HCT116 (cell line): ENCODE data around the gene RARB. TPM values are rescaled to one million over a fixed set of nuclear protein-coding genes. Genes with fewer than 3 reads are reported as not detected.

Experiments used
- ATAC-seq: fragments of 200-7000 bp; cut with Tn5 transposase; 2 replicates; pipeline ENCODE4 v1.9.1; 2020; ENCODE audit warnings: mild to moderate bottlenecking, moderate library complexity
- BruUV-seq: library from RNA; stranded (reverse); fragments of 400-500 nt; replicated peaks from 2 replicates; lab custom pipeline; 2021; lab: Mats Ljungman, UMichigan
- CTCF ChIA-PET: fragments of 300-600 bp; sonication (Branson Sonifier 250); formaldehyde crosslinking; loops from one replicate; lab custom pipeline; 2021; ENCODE audit warnings: antibody characterized with exemption; lab: Charles Lee
- POLR2A ChIA-PET: fragments of 300-600, 350-600 bp; sonication (Branson Sonifier 250); formaldehyde crosslinking; loops from one replicate; lab custom pipeline; 2021; ENCODE audit warnings: antibody characterized with exemption; lab: Charles Lee
- RAD21 ChIA-PET, 2 experiments: fragments of 300-600 bp; sonication (Branson Sonifier 250); formaldehyde crosslinking; loops; one replicate each; lab custom pipeline; 2023; ENCODE audit warnings: low total read pairs in 2 of 2; ENCODE audit not compliant: uncharacterized antibody in 2 of 2, unreplicated experiment in 2 of 2, low non-redundant PET in 1 of 2; lab: Charles Lee
- DNase-seq: peaks from one replicate; pipeline ENCODE4 v3.0.0-alpha.2; 2010; ENCODE audit warnings: low read depth, low spot score
- H2AFZ ChIP-seq: fragments of 200-600 bp; shearing (Covaris generic), sonication (generic); 2 replicates; pipeline ENCODE4 v1.6.1; 2017; ENCODE audit warnings: low read depth, mixed run types, mixed read lengths, antibody characterized with exemption, low read length; ENCODE audit not compliant: poor library complexity, severe bottlenecking
- H3K27ac ChIP-seq: 2 replicates; pipeline ENCODE4 v1.5.1; 2012; ENCODE audit warnings: low read depth, low read length
- H3K27me3 ChIP-seq: fragments of 200-600 bp; sonication (generic); 2 replicates; pipeline ENCODE4 v1.6.1; 2016; ENCODE audit warnings: mixed run types, low read length, mixed read lengths; ENCODE audit not compliant: insufficient read depth
- H3K36me3 ChIP-seq, 2 experiments: fragments of 200-500 bp in 1 of 2; fragments of 200-600 bp in 1 of 2; sonication (Bioruptor generic) in 1 of 2; sonication (generic) in 1 of 2; 2 replicates each; pipeline versions ENCODE4 v1.5.1 to v1.6.1; 2014 to 2016; ENCODE audit warnings: low read length in 2 of 2, inconsistent platforms in 1 of 2, mixed read lengths in 1 of 2, mixed run types in 1 of 2; ENCODE audit not compliant: insufficient read depth in 2 of 2, control insufficient read depth in 1 of 2
- H3K4me1 ChIP-seq, 2 experiments: fragments of 200-600 bp in 1 of 2; sonication (generic) in 1 of 2; 2 replicates each; pipeline versions ENCODE4 v1.5.1 to v1.6.1; 2012 to 2017; ENCODE audit warnings: low read length in 2 of 2, inconsistent platforms in 1 of 2, mild to moderate bottlenecking in 1 of 2, mixed read lengths in 1 of 2, mixed run types in 1 of 2, moderate library complexity in 1 of 2; ENCODE audit not compliant: insufficient read depth in 2 of 2, control insufficient read depth in 1 of 2
- H3K4me2 ChIP-seq: fragments of 200-600 bp; sonication (generic); 2 replicates; pipeline ENCODE4 v1.6.1; 2017; ENCODE audit warnings: mixed run types, low read length, mixed read lengths
- H3K4me3 ChIP-seq, 2 experiments: fragments of 200-600 bp in 1 of 2; sonication (generic) in 1 of 2; replicated peaks in 1 of 2; 2 replicates each; pipeline ENCODE4 v1.5.1; 2011 to 2016; ENCODE audit warnings: low read length in 2 of 2, control low read depth in 1 of 2, low read depth in 1 of 2, mild to moderate bottlenecking in 1 of 2, mixed read lengths in 1 of 2, mixed run types in 1 of 2
- H3K79me2 ChIP-seq: fragments of 200-600 bp; sonication (generic); 2 replicates; pipeline ENCODE4 v1.6.1; 2017; ENCODE audit warnings: mild to moderate bottlenecking, mixed run types, low read length, moderate library complexity, mixed read lengths; ENCODE audit not compliant: insufficient read depth
- H3K9ac ChIP-seq: fragments of 200-600 bp; sonication (generic); 2 replicates; pipeline ENCODE4 v1.6.1; 2016; ENCODE audit warnings: low read length, mixed read lengths
- H3K9me2 ChIP-seq: fragments of 200-600 bp; sonication (generic), shearing (Covaris generic); 2 replicates; pipeline ENCODE4 v1.6.1; 2017; ENCODE audit warnings: mixed run types, mild to moderate bottlenecking, moderate library complexity; ENCODE audit not compliant: insufficient read depth
- H3K9me3 ChIP-seq, 2 experiments: fragments of 200-500 bp in 1 of 2; fragments of 200-600 bp in 1 of 2; sonication (Bioruptor generic) in 1 of 2; sonication (generic) in 1 of 2; 2 replicates each; pipeline ENCODE4 v1.6.1; 2014 to 2017; ENCODE audit warnings: low read length in 2 of 2, mixed read lengths in 2 of 2, inconsistent platforms in 1 of 2, low read depth in 1 of 2, mild to moderate bottlenecking in 1 of 2, mixed run types in 1 of 2, moderate library complexity in 1 of 2; ENCODE audit not compliant: control insufficient read depth in 1 of 2, insufficient read depth in 1 of 2
- H4K20me1 ChIP-seq: fragments of 200-600 bp; sonication (generic), shearing (Covaris generic); 2 replicates; pipeline ENCODE4 v1.6.1; 2017; ENCODE audit warnings: mixed run types, mild to moderate bottlenecking, moderate library complexity; ENCODE audit not compliant: insufficient read depth
- EZH2phosphoT487 ChIP-seq: fragments of 200-600 bp; IDR thresholded peaks from 2 replicates; pipeline ENCODE4 v1.6.1; 2018; ENCODE audit warnings: antibody characterized with exemption, borderline replicate concordance
- FOSL1 ChIP-seq: IDR thresholded peaks from 2 replicates; pipeline ENCODE4 v1.6.1; 2012; ENCODE audit warnings: low read depth
- JUND ChIP-seq: IDR thresholded peaks from 2 replicates; pipeline ENCODE4 v1.6.1; 2012
- POLR2A ChIP-seq: IDR thresholded peaks from 2 replicates; pipeline ENCODE4 v1.7.0; 2011; ENCODE audit warnings: borderline replicate concordance; ENCODE audit not compliant: insufficient read depth, insufficient read length; ENCODE audit errors: extremely low read depth
- POLR2AphosphoS5 ChIP-seq: IDR thresholded peaks from 2 replicates; pipeline ENCODE4 v1.6.1; 2011; ENCODE audit warnings: mild to moderate bottlenecking, low read depth, low read length, moderate library complexity
- RAD21 ChIP-seq: IDR thresholded peaks from 2 replicates; pipeline ENCODE4 v1.6.1; 2012; ENCODE audit warnings: low read depth, mild to moderate bottlenecking
- SIN3A ChIP-seq: IDR thresholded peaks from 2 replicates; pipeline ENCODE4 v1.6.1; 2012; ENCODE audit warnings: low read depth
- SRF ChIP-seq: IDR thresholded peaks from 2 replicates; pipeline ENCODE4 v1.6.1; 2012; ENCODE audit warnings: low read depth
- TCF7L2 ChIP-seq: IDR thresholded peaks from 2 replicates; pipeline ENCODE4 v1.7.0; 2011; ENCODE audit warnings: borderline replicate concordance, inconsistent platforms; ENCODE audit not compliant: insufficient read depth, insufficient read length; ENCODE audit errors: extremely low read depth
- YY1 ChIP-seq: IDR thresholded peaks from 2 replicates; pipeline ENCODE4 v1.6.1; 2011; ENCODE audit warnings: low read length, low read depth, moderate library complexity, mild to moderate bottlenecking; ENCODE audit not compliant: insufficient replicate concordance; ENCODE audit errors: extremely low read depth
- ZFX ChIP-seq: fragments of 450-650 bp; IDR thresholded peaks from 2 replicates; pipeline ENCODE4 v1.6.1; 2017
- ZNF274 ChIP-seq: fragments of 200-500 bp; sonication (Bioruptor generic); IDR thresholded peaks from 2 replicates; pipeline ENCODE4 v1.6.1; 2014; ENCODE audit warnings: mild to moderate bottlenecking, low read depth, low read length, inconsistent platforms
- intact Hi-C: fragments of 100-400 bp; cut with micrococcal nuclease; formaldehyde crosslinking; loops from 2 replicates; pipeline ENCODE4 v1.10.0; 2022
- total RNA-seq: library from RNA; stranded (reverse); gene quantifications from one replicate; pipeline ENCODE4 v1.2.1, GENCODE V29; 2021; ENCODE audit not compliant: unreplicated experiment
- TF ChIP-seq, protein P1 (sequence below): IDR thresholded peaks from 2 replicates; pipeline ENCODE4 v1.6.1; 2012
- TF ChIP-seq, protein P2 (sequence below), 3 experiments: fragments of 200-600 bp in 1 of 3; sonication (generic) in 1 of 3; IDR thresholded peaks in 2 of 3; conservative IDR thresholded peaks in 1 of 3; 2 replicates each; pipeline ENCODE4 v1.5.1; 2012 to 2017; ENCODE audit warnings: low read depth in 2 of 3, low read length in 2 of 3, antibody characterized with exemption in 1 of 3, borderline replicate concordance in 1 of 3, control low read depth in 1 of 3, mild to moderate bottlenecking in 1 of 3, mixed read lengths in 1 of 3, mixed run types in 1 of 3, moderate library complexity in 1 of 3; ENCODE audit not compliant: insufficient read depth in 1 of 3
- TF ChIP-seq, protein P3 (sequence below): IDR thresholded peaks from 2 replicates; pipeline ENCODE4 v1.6.1; 2012; ENCODE audit warnings: low read depth

Gene RARB
- total RNA-seq, 1 experiment from 2014 or later = not detected

DNA sequence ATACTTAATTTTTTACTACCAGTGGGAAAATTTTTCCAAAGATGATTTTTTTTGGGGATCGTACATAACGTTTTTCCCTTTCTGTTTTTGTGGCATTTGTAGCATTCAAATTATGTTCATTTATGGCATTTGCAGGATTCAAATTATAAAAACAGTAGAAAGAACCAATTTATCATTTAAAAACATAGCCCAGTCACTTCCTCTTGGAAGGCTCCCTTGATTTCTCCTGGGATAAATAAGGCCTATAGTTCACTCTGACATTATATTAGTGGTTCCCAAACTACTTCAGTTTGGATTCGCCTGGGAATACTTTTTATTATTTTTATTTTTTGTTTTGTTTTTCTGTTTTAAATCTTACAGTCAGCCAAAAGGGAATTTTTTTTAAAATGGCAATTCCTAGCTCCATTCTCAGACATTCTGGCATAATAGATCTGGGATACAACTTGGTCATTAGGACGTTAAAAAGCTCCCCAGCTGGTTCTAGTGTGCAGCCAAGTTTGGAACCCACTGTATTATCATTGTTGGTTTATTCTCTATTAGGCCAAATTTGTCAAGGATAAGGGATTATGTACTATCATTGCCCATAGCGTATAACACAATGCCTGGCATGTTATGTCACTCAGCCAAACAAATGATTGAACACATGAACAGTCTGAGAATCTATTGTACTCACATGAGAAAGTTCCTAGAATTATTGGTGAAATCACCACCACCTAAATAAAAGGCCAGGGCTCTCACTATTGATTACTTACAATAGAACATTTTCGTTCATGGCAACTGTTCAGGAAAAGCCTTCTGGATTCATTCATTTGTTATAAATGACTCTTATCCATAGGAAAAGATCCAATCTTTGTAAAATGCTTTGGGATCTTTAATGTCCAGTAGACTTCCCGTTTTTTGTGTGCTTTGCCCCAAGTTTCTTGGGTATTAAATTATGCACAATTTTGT lies 28.9 kb downstream of the RARB start:
- no peak for ATAC-seq
- TF ChIP-seq ZFX (no peak), EZH2phosphoT487 (no peak), POLR2AphosphoS5 (no peak), POLR2A (no peak), JUND (no peak), ZNF274 (no peak), SRF (no peak), YY1 (no peak), SIN3A (no peak), TCF7L2 (no peak), RAD21 (no peak), FOSL1 (no peak)
- TF ChIP-seq, protein P1, sequence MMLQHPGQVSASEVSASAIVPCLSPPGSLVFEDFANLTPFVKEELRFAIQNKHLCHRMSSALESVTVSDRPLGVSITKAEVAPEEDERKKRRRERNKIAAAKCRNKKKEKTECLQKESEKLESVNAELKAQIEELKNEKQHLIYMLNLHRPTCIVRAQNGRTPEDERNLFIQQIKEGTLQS = no peak
- TF ChIP-seq, protein P2, sequence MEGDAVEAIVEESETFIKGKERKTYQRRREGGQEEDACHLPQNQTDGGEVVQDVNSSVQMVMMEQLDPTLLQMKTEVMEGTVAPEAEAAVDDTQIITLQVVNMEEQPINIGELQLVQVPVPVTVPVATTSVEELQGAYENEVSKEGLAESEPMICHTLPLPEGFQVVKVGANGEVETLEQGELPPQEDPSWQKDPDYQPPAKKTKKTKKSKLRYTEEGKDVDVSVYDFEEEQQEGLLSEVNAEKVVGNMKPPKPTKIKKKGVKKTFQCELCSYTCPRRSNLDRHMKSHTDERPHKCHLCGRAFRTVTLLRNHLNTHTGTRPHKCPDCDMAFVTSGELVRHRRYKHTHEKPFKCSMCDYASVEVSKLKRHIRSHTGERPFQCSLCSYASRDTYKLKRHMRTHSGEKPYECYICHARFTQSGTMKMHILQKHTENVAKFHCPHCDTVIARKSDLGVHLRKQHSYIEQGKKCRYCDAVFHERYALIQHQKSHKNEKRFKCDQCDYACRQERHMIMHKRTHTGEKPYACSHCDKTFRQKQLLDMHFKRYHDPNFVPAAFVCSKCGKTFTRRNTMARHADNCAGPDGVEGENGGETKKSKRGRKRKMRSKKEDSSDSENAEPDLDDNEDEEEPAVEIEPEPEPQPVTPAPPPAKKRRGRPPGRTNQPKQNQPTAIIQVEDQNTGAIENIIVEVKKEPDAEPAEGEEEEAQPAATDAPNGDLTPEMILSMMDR (IDR thresholded peaks at IDR 0.05 in 2 of 3, conservative IDR thresholded peaks at IDR 0.05 in 1 of 3; ENCODE audit: borderline replicate concordance in 1 of 3, insufficient read depth in 1 of 3, low read depth in 2 of 3, low read length in 2 of 3) = no peak
- TF ChIP-seq, protein P3, sequence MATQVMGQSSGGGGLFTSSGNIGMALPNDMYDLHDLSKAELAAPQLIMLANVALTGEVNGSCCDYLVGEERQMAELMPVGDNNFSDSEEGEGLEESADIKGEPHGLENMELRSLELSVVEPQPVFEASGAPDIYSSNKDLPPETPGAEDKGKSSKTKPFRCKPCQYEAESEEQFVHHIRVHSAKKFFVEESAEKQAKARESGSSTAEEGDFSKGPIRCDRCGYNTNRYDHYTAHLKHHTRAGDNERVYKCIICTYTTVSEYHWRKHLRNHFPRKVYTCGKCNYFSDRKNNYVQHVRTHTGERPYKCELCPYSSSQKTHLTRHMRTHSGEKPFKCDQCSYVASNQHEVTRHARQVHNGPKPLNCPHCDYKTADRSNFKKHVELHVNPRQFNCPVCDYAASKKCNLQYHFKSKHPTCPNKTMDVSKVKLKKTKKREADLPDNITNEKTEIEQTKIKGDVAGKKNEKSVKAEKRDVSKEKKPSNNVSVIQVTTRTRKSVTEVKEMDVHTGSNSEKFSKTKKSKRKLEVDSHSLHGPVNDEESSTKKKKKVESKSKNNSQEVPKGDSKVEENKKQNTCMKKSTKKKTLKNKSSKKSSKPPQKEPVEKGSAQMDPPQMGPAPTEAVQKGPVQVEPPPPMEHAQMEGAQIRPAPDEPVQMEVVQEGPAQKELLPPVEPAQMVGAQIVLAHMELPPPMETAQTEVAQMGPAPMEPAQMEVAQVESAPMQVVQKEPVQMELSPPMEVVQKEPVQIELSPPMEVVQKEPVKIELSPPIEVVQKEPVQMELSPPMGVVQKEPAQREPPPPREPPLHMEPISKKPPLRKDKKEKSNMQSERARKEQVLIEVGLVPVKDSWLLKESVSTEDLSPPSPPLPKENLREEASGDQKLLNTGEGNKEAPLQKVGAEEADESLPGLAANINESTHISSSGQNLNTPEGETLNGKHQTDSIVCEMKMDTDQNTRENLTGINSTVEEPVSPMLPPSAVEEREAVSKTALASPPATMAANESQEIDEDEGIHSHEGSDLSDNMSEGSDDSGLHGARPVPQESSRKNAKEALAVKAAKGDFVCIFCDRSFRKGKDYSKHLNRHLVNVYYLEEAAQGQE = no peak
- TF ChIP-seq, all 23 proteins: peak for 0
- no TSS peak for BruUV-seq
- H3K36me3 ChIP-seq = no peaks in the 10 kb centered on the region
- H3K4me3 ChIP-seq = no peak overlapping the region
- H3K9me2 ChIP-seq = no peaks in the 10 kb centered on the region
- H2AFZ ChIP-seq = no peak overlapping the region
- H3K27ac ChIP-seq = no peak overlapping the region
- no peaks in the 10 kb centered on the region; a peak in 1 of 4 replicates for H3K4me1 ChIP-seq
- no peak for DNase-seq
- CTCF ChIA-PET = no interaction called here
- no peaks in the 10 kb centered on the region for H4K20me1 ChIP-seq
- POLR2A ChIA-PET = no interaction called here
- H3K79me2 ChIP-seq = no peaks in the 10 kb centered on the region
- H3K27me3 ChIP-seq = peaks cover 13% of the 10 kb centered on the region; the same call in 1 of the 2 replicates
- RAD21 ChIA-PET = no interaction called here
- intact Hi-C loops = no loop called here
- no peaks in the 10 kb centered on the region for H3K9me3 ChIP-seq
- no peak overlapping the region for H3K9ac ChIP-seq
- H3K4me2 ChIP-seq = no peak overlapping the region
